Heart left ventricle (tissue), 16 donors: ENCODE results near the gene STON2. TPM values are rescaled to one million over a fixed set of nuclear protein-coding genes. Genes with fewer than 3 reads are reported as not detected.

Experiments used
- ATAC-seq, 4 donors: fragments of 200-7000 bp; cut with Tn5 transposase; one replicate each; pipeline ENCODE4 v1.9.1; 2020 to 2022; ENCODE audit warnings: moderate library complexity in 4 of 4, mild to moderate bottlenecking in 3 of 4, moderate number of reproducible peaks in 1 of 4
- DNase-seq, 5 donors: peaks; one replicate each; pipeline ENCODE4 v3.0.0-alpha.2; 2020
- H3K27ac ChIP-seq, 12 donors: fragments of 200-600 bp; sonication (generic) in 4 of 12; one replicate each; pipeline versions ENCODE4 v1.5.0 to v1.8.0; 2016 to 2022; ENCODE audit warnings: mild to moderate bottlenecking in 2 of 12
- H3K27me3 ChIP-seq, 9 donors: fragments of 200-600 bp; sonication (generic) in 2 of 9; one replicate each; pipeline versions ENCODE4 v1.5.1 to v1.8.0; 2016 to 2022; ENCODE audit warnings: mild to moderate bottlenecking in 3 of 9
- H3K36me3 ChIP-seq, 9 donors: fragments of 200-600 bp; sonication (generic) in 2 of 9; one replicate each; pipeline versions ENCODE4 v1.5.0 to v1.8.0; 2018 to 2022; ENCODE audit warnings: mild to moderate bottlenecking in 2 of 9
- H3K4me1 ChIP-seq, 12 donors: fragments of 200-600 bp; sonication (generic) in 4 of 12; one replicate each; pipeline versions ENCODE4 v1.5.0 to v1.8.0; 2016 to 2022; ENCODE audit warnings: mild to moderate bottlenecking in 3 of 12
- H3K4me3 ChIP-seq, 12 donors: fragments of 200-600 bp; sonication (generic) in 4 of 12; one replicate each; pipeline versions ENCODE4 v1.5.0 to v1.8.0; 2017 to 2022; ENCODE audit warnings: mild to moderate bottlenecking in 9 of 12, moderate library complexity in 4 of 12
- H3K9me3 ChIP-seq, 12 donors: fragments of 200-600 bp; sonication (generic) in 4 of 12; one replicate each; pipeline versions ENCODE4 v1.5.0 to v1.8.0; 2016 to 2022; ENCODE audit warnings: mild to moderate bottlenecking in 1 of 12
- CTCF ChIP-seq, 12 donors: fragments of 200-600 bp; sonication (generic) in 4 of 12; IDR thresholded peaks; one replicate each; pipeline versions ENCODE4 v1.5.0 to v1.8.0; 2018 to 2022; ENCODE audit warnings: antibody characterized with exemption in 12 of 12, mild to moderate bottlenecking in 5 of 12
- POLR2A ChIP-seq, 2 donors: fragments of 450-650 bp; IDR thresholded peaks; one replicate each; pipeline ENCODE4 v1.6.1; 2017; ENCODE audit warnings: antibody characterized with exemption in 2 of 2, mild to moderate bottlenecking in 2 of 2, moderate library complexity in 2 of 2
- WGBS, 4 donors: extraction: QIAGEN DNeasy Blood & Tissue Kit in 2 of 4; methylation state at CpG; one replicate each; pipeline versions ENCODE4 v1.1.5 to v1.1.7; 2013 to 2018; 5-methylcytosine and 5-hydroxymethylcytosine counted together
- intact Hi-C, 10 donors: fragments of 100-400 bp; cut with DNase I; formaldehyde crosslinking; loops; one replicate each; pipeline versions ENCODE4 v1.11.1 to v1.14.2; 2022
- polyA plus RNA-seq, 2 donors: library from polyadenylated mRNA; stranded (reverse); fragments of 200-250 nt; gene quantifications; one replicate each; pipeline ENCODE4 v1.2.3, GENCODE V29; 2013
- total RNA-seq, 9 donors: library from RNA; depleted of rRNA in 2 of 9; stranded (reverse); fragments of >200 nt in 2 of 9; fragmentation: NEBNext Ultra II Directional in 3 of 9; extraction: Animal tissue kit (Norgen Biotek cat#: 25700) in 3 of 9; gene quantifications; one replicate each; pipeline versions ENCODE4 v1.1.0 to v1.2.4, GENCODE V29; 2016 to 2023
- donor health status: ischemic (EF 13 %, LVEDD 7.1; RV severe dilation, severe dysfunction).
- donor health status: healthy with polysubstance abuse.
- donor health status: DM: no; HTN: yes; CAD: no.
- donor health status: DM: no; HTN: no; CAD: no.
- donor health status: ischemic (EF 25% LVEDD 6.9; RV normal size, moderate dysfunction).
- donor health status: ischemic (EF 25% LVEDD 5.7; RV mildly dilated, moderate dysfunction).
- donor health status: healthy.
- donor health status: DM: yes; HTN: yes; CAD: no.
- donor health status: ischemic (EF 35%, LVEDD 5.7; RV mildly dilated, moderate dysfunction).
- donor health status: nonischemic (EF 11% LVEDD 7.7; RV severe dilation, severe dysfunction).
- donor health status: DM: yes; HTN: yes; CAD: no.
- donor health status: PGD.
- donor health status: ischemic (EF 29% LVEDD 5.4; RV normal size, mild dysfunction).
- donor health status: nonischemic (EF 23%, LVEDD 6.1; RV moderate dilation, normal function).

The STON2 gene
- total and polyA plus RNA-seq, 11 donors: 0.28 to 27.5 (median 7.0) TPM

- no peak for ATAC-seq
- no peak overlapping the region for H3K27ac ChIP-seq
- no peak for DNase-seq
- TF ChIP-seq POLR2A (IDR thresholded peaks at IDR 0.05): no peak
- TF ChIP-seq CTCF (IDR thresholded peaks at IDR 0.05): no peak
- peaks cover 0 to 8% (median 0%) of the 10 kb centered on the region in 9 donors for H3K27me3 ChIP-seq
- intact Hi-C loops: loop anchor here in 2 of 10 donors (5.0 kb wide), 2 partner anchors 193 to 198 kb away; no protein-coding TSS in a partner anchor
- peaks cover 0 to 9% (median 0%) of the 10 kb centered on the region in 9 donors for H3K36me3 ChIP-seq
- peaks cover 0 to 3% (median 0%) of the 10 kb centered on the region in 12 donors for H3K4me1 ChIP-seq
- no peak overlapping the region for H3K4me3 ChIP-seq
- 80 to 88% (median 86%) methylated on average over 1 of the region's 1 CpG for WGBS, 4 donors
- H3K9me3 ChIP-seq: no peaks in the 10 kb centered on the region
These were observed 135.5 kb downstream of the STON2 start for GRCh38 chr14:81264671-81265070.

DNA sequence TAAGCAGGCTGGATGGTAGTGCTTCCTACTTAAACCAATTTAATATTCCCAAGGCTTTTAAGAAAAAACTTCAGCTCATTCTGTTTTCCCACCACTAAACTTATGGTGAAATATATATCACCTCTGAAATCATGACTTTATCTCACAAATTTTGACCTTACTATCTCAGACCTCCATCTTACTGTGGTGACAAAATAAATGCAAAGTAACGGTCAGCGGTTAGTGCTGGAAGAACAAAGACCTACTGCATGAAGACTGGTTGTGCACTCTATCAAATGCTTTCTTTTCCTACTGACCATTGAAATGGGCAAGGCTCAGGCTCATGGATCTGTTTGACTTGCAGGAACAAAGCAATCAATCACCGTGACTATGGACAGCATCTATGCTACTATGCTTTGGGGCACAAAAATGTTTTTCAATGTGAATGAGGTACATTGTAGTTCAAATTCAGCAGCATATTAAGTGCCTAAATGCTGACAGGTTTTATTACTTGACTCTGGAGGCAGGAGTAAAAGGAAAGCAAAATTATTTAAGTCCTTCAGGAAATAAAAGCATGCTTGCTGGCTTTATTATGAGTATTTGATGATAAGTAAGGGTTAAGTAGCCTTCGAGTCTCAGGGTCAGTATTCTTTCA, 136.2 kb downstream of the STON2 start:
- Histone ChIP-seq H3K36me3 (peaks cover 0 to 9% (median 0%) of the 10 kb centered on the region in 9 donors), H3K4me3 (no peak overlapping the region), H3K27ac (no peak overlapping the region), H3K27me3 (peaks cover 0 to 8% (median 0%) of the 10 kb centered on the region in 9 donors), H3K9me3 (no peaks in the 10 kb centered on the region), H3K4me1 (no peaks in the 10 kb centered on the region)
- no peak for DNase-seq
- no peak for ATAC-seq
- TF ChIP-seq POLR2A (IDR thresholded peaks at IDR 0.05) (no peak), CTCF (IDR thresholded peaks at IDR 0.05) (no peak)
- intact Hi-C loops: no loop called here
- WGBS, 4 donors: 86 to 91% (median 87%) methylated on average over 4 of the region's 4 CpGs

GRCh38 chr14:81261176-81261575, 138.9 kb downstream of the STON2 start:
- Histone ChIP-seq H3K9me3 (no peaks in the 10 kb centered on the region), H3K4me1 (no peaks in the 10 kb centered on the region), H3K4me3 (no peak overlapping the region), H3K27ac (no peak overlapping the region), H3K27me3 (no peaks in the 10 kb centered on the region), H3K36me3 (no peaks in the 10 kb centered on the region)
- ATAC-seq (no peak), DNase-seq (no peak)
- no peak for TF ChIP-seq CTCF (IDR thresholded peaks at IDR 0.05)
- TF ChIP-seq POLR2A (IDR thresholded peaks at IDR 0.05): no peak
- intact Hi-C loops: no loop called here
- WGBS, 4 donors: 59 to 65% (median 63%) methylated on average over 3 of the region's 3 CpGs

GRCh38 chr14:81260732-81261131, 139.4 kb downstream of the STON2 start:
- no peak for DNase-seq
- H3K9me3 ChIP-seq: no peaks in the 10 kb centered on the region
- WGBS, 4 donors: 87 to 91% (median 90%) methylated on average over 3 of the region's 3 CpGs
- TF ChIP-seq CTCF (IDR thresholded peaks at IDR 0.05): no peak
- no peak for TF ChIP-seq POLR2A (IDR thresholded peaks at IDR 0.05)
- H3K4me1 ChIP-seq: no peaks in the 10 kb centered on the region
- intact Hi-C loops: no loop called here
- no peak overlapping the region for H3K4me3 ChIP-seq
- no peak for ATAC-seq
- H3K27ac ChIP-seq: no peak overlapping the region
- H3K27me3 ChIP-seq: no peaks in the 10 kb centered on the region
- no peaks in the 10 kb centered on the region for H3K36me3 ChIP-seq
